GM12878 (cell line): Measurements from ENCODE around the gene IRGQ. TPM values are rescaled to one million over a fixed set of nuclear protein-coding genes. Genes with fewer than 3 reads are reported as not detected.

Experiments
- ATAC-seq: fragments of 200-7000 bp; cut with Tn5 transposase; 3 replicates; pipeline ENCODE4 v1.9.1; 2020; ENCODE audit warnings: mild to moderate bottlenecking, moderate library complexity
- BruUV-seq: library from RNA; stranded (reverse); fragments of 400-500 nt; replicated peaks from 2 replicates; lab custom pipeline; 2021; lab: Mats Ljungman, UMichigan
- CTCF ChIA-PET: fragments of 300-600 bp; sonication (Branson Sonifier 250); formaldehyde crosslinking; extraction: SDS; loops from one replicate; lab custom pipeline; 2021; ENCODE audit warnings: inconsistent platforms; lab: Yijun Ruan, JAX
- POLR2A ChIA-PET: fragments of 350-600 bp; formaldehyde crosslinking; extraction: SDS; loops from one replicate; lab custom pipeline; 2021; ENCODE audit warnings: inconsistent platforms; lab: Charles Lee
- RAD21 ChIA-PET: fragments of 300-600 bp; sonication (Branson Sonifier 250); formaldehyde crosslinking; loops from one replicate; lab custom pipeline; 2023; ENCODE audit warnings: antibody characterized with exemption; ENCODE audit not compliant: unreplicated experiment; lab: Charles Lee
- SMC1A ChIA-PET: fragments of 300-600 bp; sonication (Branson Sonifier 250); formaldehyde crosslinking; loops from one replicate; lab custom pipeline; 2023; ENCODE audit not compliant: unreplicated experiment, uncharacterized antibody; lab: Charles Lee
- DNase-seq: peaks from one replicate; pipeline ENCODE4 v3.0.0-alpha.2; 2011; ENCODE audit warnings: low read depth, low spot score
- FAIRE-seq: peaks from 3 replicates; lab custom pipeline; 2011; peaks lifted over from hg19 to GRCh38; lab: Jason Lieb, UNC
- H2AFZ ChIP-seq: 2 replicates; pipeline ENCODE4 v1.6.0; 2011; ENCODE audit warnings: low read depth, low read length, control low read depth; ENCODE audit not compliant: control insufficient read depth
- H3K27ac ChIP-seq: 2 replicates; pipeline ENCODE4 v1.5.1; 2011; ENCODE audit warnings: control low read depth; ENCODE audit not compliant: control insufficient read depth, insufficient read depth
- H3K27me3 ChIP-seq, 2 experiments: replicated peaks in 1 of 2; 2 replicates each; pipeline versions ENCODE4 v1.6.0 to v1.6.1; 2011; ENCODE audit warnings: low read length in 1 of 2; ENCODE audit not compliant: control insufficient read depth in 2 of 2, insufficient read depth in 2 of 2
- H3K36me3 ChIP-seq, 2 experiments: 2 replicates each; pipeline ENCODE4 v1.5.1; 2011; ENCODE audit warnings: low read length in 1 of 2; ENCODE audit not compliant: control insufficient read depth in 2 of 2, insufficient read depth in 2 of 2
- H3K4me1 ChIP-seq: 2 replicates; pipeline ENCODE4 v1.6.1; 2011; ENCODE audit warnings: mild to moderate bottlenecking, low read length, moderate library complexity, mixed read lengths; ENCODE audit not compliant: control insufficient read depth, insufficient read depth
- H3K4me2 ChIP-seq: 2 replicates; pipeline ENCODE4 v1.6.0; 2011; ENCODE audit warnings: control low read depth; ENCODE audit not compliant: control insufficient read depth, insufficient read depth
- H3K4me3 ChIP-seq: fragments of 200-600 bp; sonication (generic); 2 replicates; pipeline ENCODE4 v1.5.1; 2016
- H3K79me2 ChIP-seq: 2 replicates; pipeline ENCODE4 v1.6.0; 2011; ENCODE audit warnings: low read length; ENCODE audit not compliant: control insufficient read depth, insufficient read depth
- H3K9ac ChIP-seq: 2 replicates; pipeline ENCODE4 v1.8.0; 2011; ENCODE audit warnings: low read length, control low read depth, mixed read lengths; ENCODE audit not compliant: control insufficient read depth, insufficient read depth
- H3K9me3 ChIP-seq: replicated peaks from 3 replicates; pipeline ENCODE4 v1.5.1; 2011; ENCODE audit warnings: mild to moderate bottlenecking, low read length; ENCODE audit not compliant: control insufficient read depth, insufficient read depth
- H4K20me1 ChIP-seq: 2 replicates; pipeline ENCODE4 v1.6.0; 2011; ENCODE audit not compliant: control insufficient read depth, insufficient read depth
- BCL11A ChIP-seq: IDR thresholded peaks from 2 replicates; pipeline ENCODE4 v1.6.1; 2011; ENCODE audit warnings: low read depth, low read length
- CEBPB ChIP-seq, 2 experiments: fragments of 150-350 bp in 1 of 2; IDR thresholded peaks; 2 replicates each; pipeline ENCODE4 v1.6.1; 2012 to 2014; ENCODE audit warnings: low read depth in 2 of 2, low read length in 2 of 2, borderline replicate concordance in 1 of 2, inconsistent platforms in 1 of 2
- IRF4 ChIP-seq: IDR thresholded peaks from 2 replicates; pipeline ENCODE4 v1.6.1; 2011; ENCODE audit warnings: low read depth, low read length
- NR2C2 ChIP-seq: IDR thresholded peaks from 2 replicates; pipeline ENCODE4 v1.6.1; 2011; ENCODE audit warnings: borderline replicate concordance, low read depth; ENCODE audit not compliant: control insufficient read depth, insufficient read length
- SREBF2 ChIP-seq: IDR thresholded peaks from 2 replicates; pipeline ENCODE4 v1.6.1; 2012; ENCODE audit warnings: mild to moderate bottlenecking, low read length
- ZBED1 ChIP-seq: IDR thresholded peaks from 2 replicates; pipeline ENCODE4 v1.6.1; 2016; ENCODE audit warnings: borderline replicate concordance
- ZNF207 ChIP-seq: fragments of 450-650 bp; IDR thresholded peaks from 2 replicates; pipeline ENCODE4 v1.6.1; 2014; ENCODE audit warnings: antibody characterized with exemption, mild to moderate bottlenecking, borderline replicate concordance
- WGBS: methylation state at CpG from one replicate; pipeline ENCODE4 v1.1.6; 2016; ENCODE audit warnings: low lambda C conversion rate; ENCODE audit not compliant: insufficient replicate concordance, insufficient coverage; ENCODE audit errors: missing lambda C conversion rate; 5-methylcytosine and 5-hydroxymethylcytosine counted together
- in situ Hi-C: fragments of 300-500 bp; cut with MboI; formaldehyde crosslinking; loops from 9 replicates; pipeline ENCODE4 v1.14.3; 2018; ENCODE audit warnings: mixed read lengths
- intact Hi-C: fragments of 100-400 bp; cut with micrococcal nuclease; formaldehyde crosslinking; loops from one replicate; pipeline ENCODE4 v1.14.2; 2022; ENCODE audit not compliant: unreplicated experiment
- polyA plus RNA-seq, 11 experiments: library from polyadenylated mRNA; depleted of rRNA in 4 of 11; unstranded in 6 of 11; stranded (reverse) in 5 of 11; fragments of >200 nt; fragmentation: Nextera tagmentation in 4 of 11; fragmentation: Illumina TruSeq in 1 of 11; extraction: Ambion mirVana in 4 of 11; extraction: Trizol in 1 of 11; gene quantifications; 1 replicate in 1 of 11; 2 replicates in 10 of 11; pipeline versions ENCODE4 v1.2.1 to v1.2.3, GENCODE V29; 2011 to 2016; ENCODE audit warnings: inconsistent platforms in 2 of 11, missing spikeins in 2 of 11, low read depth in 1 of 11
- total RNA-seq, 4 experiments: library from RNA; depleted of rRNA in 3 of 4; stranded (reverse); fragments of >200 nt in 3 of 4; fragmentation: Illumina TruSeq in 1 of 4; extraction: Trizol in 1 of 4; gene quantifications; 2 replicates each; pipeline versions ENCODE4 v1.2.1 to v1.2.3, GENCODE V29; 2013 to 2021
- TF ChIP-seq, protein P1 (sequence below): IDR thresholded peaks from 2 replicates; pipeline ENCODE4 v1.6.1; 2012; ENCODE audit warnings: low read depth, low read length, improper control_type of control experiment
- TF ChIP-seq, protein P2 (sequence below): fragments of 450-650 bp; IDR thresholded peaks from 2 replicates; pipeline ENCODE4 v1.6.1; 2016; ENCODE audit warnings: mild to moderate bottlenecking
- TF ChIP-seq, protein P3 (sequence below): IDR thresholded peaks from 2 replicates; pipeline ENCODE4 v1.6.1; 2011; ENCODE audit warnings: borderline replicate concordance, low read depth, mild to moderate bottlenecking, moderate library complexity, mixed read lengths, low read length; ENCODE audit not compliant: insufficient read depth; ENCODE audit errors: extremely low read length
- TF ChIP-seq, protein P4 (sequence below): fragments of 450-650 bp; IDR thresholded peaks from 2 replicates; pipeline ENCODE4 v1.6.1; 2017; ENCODE audit warnings: borderline replicate concordance
- TF ChIP-seq, protein P5 (sequence below): IDR thresholded peaks from 2 replicates; pipeline ENCODE4 v1.6.1; 2011; ENCODE audit warnings: low read depth, low read length, improper control_type of control experiment, borderline replicate concordance
- TF ChIP-seq, protein P6 (sequence below): IDR thresholded peaks from 2 replicates; pipeline ENCODE4 v1.6.1; 2011; ENCODE audit warnings: low read depth, mild to moderate bottlenecking, low read length, moderate library complexity, borderline replicate concordance; ENCODE audit errors: extremely low read depth

The IRGQ gene
- total and polyA plus RNA-seq, 10 of the 15 experiments (the other 5 are each of a cell fraction or from before 2014, with no cell fraction given): 3.3 to 20.8 (median 9.0) TPM

DNA sequence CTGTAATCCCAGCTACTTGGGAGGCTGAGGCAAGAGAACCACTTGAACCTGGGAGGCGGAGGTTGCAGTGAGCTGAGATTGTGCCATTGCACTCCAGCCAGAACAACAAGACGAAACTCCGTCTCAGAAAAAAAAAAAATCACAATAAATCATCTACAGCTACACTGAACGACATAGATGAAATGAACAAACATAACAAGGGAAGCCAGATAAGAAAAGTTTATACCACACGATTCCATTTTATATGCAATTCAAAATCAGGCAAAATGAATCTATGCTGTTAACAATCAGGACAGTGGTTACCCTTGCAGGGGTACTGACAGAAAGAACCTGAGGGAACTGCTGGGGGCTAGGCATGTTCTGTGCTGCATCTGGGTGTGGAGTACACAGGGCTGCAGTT lies 26.3 kb downstream of the IRGQ start:
- CTCF ChIA-PET: interaction anchor here (0.7 to 9.0 kb wide), 3 partner anchors 13 to 27 kb away, joined by 3 to 99 read pairs (median 4); partner anchors contain the start of gene ZNF576
- H3K36me3 ChIP-seq: peaks cover 0 to 3% of the 10 kb centered on the region in 2 experiments; a peak in 1 of 4 replicates
- FAIRE-seq (no peak), ATAC-seq (no peak), DNase-seq (no peak)
- H3K9me3 ChIP-seq: no peaks in the 10 kb centered on the region
- H3K27ac ChIP-seq: no peak overlapping the region
- peaks cover 4% of the 10 kb centered on the region for H3K79me2 ChIP-seq
- H3K27me3 ChIP-seq: no peaks in the 10 kb centered on the region
- POLR2A ChIA-PET: no interaction called here
- no TSS peak for BruUV-seq
- H3K4me2 ChIP-seq: no peak overlapping the region
- intact Hi-C loops: no loop called here
- no peaks in the 10 kb centered on the region for H4K20me1 ChIP-seq
- in situ Hi-C loops: no loop called here
- no peak overlapping the region for H3K9ac ChIP-seq
- no peak overlapping the region for H2AFZ ChIP-seq
- no peaks in the 10 kb centered on the region; the same call in 1 of the 2 replicates for H3K4me1 ChIP-seq
- H3K4me3 ChIP-seq: no peak overlapping the region
- RAD21 ChIA-PET: interaction anchor here (1.2 kb wide), 1 partner anchor 25 kb away, joined by 5 read pairs; no protein-coding TSS in a partner anchor
- WGBS: 100% methylated on average over 5 of the region's 5 CpGs
- SMC1A ChIA-PET: interaction anchor here (1.4 kb wide), 1 partner anchor 14 kb away, joined by 5 read pairs; no protein-coding TSS in a partner anchor
- TF ChIP-seq, protein P1, sequence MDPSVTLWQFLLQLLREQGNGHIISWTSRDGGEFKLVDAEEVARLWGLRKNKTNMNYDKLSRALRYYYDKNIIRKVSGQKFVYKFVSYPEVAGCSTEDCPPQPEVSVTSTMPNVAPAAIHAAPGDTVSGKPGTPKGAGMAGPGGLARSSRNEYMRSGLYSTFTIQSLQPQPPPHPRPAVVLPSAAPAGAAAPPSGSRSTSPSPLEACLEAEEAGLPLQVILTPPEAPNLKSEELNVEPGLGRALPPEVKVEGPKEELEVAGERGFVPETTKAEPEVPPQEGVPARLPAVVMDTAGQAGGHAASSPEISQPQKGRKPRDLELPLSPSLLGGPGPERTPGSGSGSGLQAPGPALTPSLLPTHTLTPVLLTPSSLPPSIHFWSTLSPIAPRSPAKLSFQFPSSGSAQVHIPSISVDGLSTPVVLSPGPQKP: no peak
- TF ChIP-seq ZBED1 (no peak), SREBF2 (no peak), BCL11A (no peak), IRF4 (no peak), ZNF207 (no peak), NR2C2 (no peak), CEBPB (IDR thresholded peaks at IDR 0.05; ENCODE audit: borderline replicate concordance in 1 of 2, low read depth in 2 of 2, low read length in 2 of 2) (no peak)
- TF ChIP-seq, protein P2, sequence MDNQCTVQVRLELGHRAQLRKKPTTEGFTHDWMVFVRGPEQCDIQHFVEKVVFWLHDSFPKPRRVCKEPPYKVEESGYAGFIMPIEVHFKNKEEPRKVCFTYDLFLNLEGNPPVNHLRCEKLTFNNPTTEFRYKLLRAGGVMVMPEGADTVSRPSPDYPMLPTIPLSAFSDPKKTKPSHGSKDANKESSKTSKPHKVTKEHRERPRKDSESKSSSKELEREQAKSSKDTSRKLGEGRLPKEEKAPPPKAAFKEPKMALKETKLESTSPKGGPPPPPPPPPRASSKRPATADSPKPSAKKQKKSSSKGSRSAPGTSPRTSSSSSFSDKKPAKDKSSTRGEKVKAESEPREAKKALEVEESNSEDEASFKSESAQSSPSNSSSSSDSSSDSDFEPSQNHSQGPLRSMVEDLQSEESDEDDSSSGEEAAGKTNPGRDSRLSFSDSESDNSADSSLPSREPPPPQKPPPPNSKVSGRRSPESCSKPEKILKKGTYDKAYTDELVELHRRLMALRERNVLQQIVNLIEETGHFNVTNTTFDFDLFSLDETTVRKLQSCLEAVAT: no peak
- TF ChIP-seq, protein P3, sequence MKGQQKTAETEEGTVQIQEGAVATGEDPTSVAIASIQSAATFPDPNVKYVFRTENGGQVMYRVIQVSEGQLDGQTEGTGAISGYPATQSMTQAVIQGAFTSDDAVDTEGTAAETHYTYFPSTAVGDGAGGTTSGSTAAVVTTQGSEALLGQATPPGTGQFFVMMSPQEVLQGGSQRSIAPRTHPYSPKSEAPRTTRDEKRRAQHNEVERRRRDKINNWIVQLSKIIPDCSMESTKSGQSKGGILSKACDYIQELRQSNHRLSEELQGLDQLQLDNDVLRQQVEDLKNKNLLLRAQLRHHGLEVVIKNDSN: no peak
- TF ChIP-seq, protein P4, sequence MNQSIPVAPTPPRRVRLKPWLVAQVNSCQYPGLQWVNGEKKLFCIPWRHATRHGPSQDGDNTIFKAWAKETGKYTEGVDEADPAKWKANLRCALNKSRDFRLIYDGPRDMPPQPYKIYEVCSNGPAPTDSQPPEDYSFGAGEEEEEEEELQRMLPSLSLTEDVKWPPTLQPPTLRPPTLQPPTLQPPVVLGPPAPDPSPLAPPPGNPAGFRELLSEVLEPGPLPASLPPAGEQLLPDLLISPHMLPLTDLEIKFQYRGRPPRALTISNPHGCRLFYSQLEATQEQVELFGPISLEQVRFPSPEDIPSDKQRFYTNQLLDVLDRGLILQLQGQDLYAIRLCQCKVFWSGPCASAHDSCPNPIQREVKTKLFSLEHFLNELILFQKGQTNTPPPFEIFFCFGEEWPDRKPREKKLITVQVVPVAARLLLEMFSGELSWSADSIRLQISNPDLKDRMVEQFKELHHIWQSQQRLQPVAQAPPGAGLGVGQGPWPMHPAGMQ: no peak
- TF ChIP-seq, protein P5, sequence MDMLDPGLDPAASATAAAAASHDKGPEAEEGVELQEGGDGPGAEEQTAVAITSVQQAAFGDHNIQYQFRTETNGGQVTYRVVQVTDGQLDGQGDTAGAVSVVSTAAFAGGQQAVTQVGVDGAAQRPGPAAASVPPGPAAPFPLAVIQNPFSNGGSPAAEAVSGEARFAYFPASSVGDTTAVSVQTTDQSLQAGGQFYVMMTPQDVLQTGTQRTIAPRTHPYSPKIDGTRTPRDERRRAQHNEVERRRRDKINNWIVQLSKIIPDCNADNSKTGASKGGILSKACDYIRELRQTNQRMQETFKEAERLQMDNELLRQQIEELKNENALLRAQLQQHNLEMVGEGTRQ: no peak
- TF ChIP-seq, protein P6, sequence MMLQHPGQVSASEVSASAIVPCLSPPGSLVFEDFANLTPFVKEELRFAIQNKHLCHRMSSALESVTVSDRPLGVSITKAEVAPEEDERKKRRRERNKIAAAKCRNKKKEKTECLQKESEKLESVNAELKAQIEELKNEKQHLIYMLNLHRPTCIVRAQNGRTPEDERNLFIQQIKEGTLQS: no peak
